Stimulated activated CD8-positive, alpha-beta memory T cell treated with anti-CD3 and anti-CD28 coated beads, Interleukin-4, amount 100 ng/mL, for 1 hour (primary cell): ENCODE measurements around the gene CALHM4.
A peak's percentile ranks its signal among the peaks of the same experiment; 100 is the strongest.

ENCODE experiments used
- DNase-seq, 2 donors: peaks; one replicate each; pipeline ENCODE4 v3.0.0-alpha.2; 2020; ENCODE audit warnings: low read depth in 2 of 2, low spot score in 1 of 2

CALHM4 gene

DNA sequence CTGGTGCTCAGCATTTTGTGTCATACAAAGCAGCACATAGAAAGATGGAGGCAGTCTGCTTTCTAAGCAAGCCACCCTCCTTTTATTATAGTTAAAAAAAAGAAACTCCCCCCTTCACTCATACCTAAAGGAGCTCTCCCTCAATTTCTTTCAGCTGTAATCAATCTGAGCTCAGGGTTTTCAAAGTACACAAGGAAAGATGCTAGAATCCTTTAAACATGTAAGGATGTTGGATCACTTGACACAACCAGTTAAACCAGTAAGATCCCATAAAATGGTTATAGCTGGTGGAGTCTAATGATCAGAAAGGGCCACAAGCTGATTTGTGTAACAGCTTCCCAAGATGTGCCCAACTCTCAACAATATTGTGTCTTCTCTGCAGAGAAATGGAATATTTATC is at the start of gene CALHM4:
TSS of gene CALHM4 (plus strand) at position 301 of the 400 bp plus-strand sequence. CDS start at position 344, 43 bp downstream.
- no peak for DNase-seq

DNA sequence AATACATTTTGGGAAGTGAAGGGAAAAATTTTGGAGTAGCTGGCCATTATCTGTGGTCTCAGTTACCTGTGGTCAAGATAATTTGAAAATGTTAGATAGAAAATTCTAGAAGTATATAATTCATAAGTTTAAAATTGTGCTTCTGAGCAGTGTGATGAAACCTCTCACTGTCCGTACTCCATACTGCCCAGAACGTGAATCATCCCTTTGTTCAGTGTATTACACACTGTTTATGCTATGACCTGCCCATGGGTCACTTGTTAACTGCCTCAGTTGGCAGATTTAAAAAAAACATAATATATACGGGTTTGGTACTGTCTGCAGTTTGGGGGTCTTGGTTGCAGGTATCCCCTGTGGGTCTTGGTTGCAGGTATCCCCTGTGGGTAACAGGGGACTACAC is 46.2 kb upstream of the CALHM4 start:
- no peak for DNase-seq

- DNase-seq = no peak
These were observed 45.0 kb upstream of the CALHM4 start for GRCh38 chr6:116508527-116508926.

DNA sequence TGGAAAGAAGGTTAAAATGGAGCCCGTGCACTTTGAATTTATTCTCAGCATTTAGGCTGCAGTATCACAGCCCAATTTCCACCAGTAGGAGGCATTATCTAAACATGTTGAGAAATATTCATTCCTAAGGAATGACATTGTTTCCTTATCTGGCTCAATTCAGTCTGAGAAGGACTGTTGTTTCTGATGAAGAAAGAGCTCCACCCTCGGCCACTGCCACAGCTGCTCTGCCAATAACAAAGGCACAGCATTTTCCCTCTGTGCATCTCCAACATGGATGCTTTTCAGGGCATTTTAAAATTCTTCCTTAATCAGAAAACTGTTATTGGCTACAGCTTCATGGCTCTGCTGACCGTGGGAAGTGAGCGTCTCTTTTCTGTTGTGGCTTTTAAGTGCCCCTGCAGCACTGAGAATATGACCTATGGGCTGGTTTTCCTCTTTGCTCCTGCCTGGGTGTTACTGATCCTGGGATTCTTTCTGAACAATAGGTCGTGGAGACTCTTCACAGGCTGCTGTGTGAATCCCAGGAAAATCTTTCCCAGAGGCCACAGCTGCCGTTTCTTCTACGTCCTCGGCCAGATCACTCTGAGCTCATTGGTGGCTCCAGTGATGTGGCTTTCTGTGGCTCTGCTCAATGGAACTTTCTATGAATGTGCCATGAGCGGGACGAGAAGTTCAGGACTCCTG is 42.0 kb upstream of the CALHM4 start, which contains the start of gene CALHM5:
TSS of gene CALHM5 (plus strand) at position 216 of the 687 bp plus-strand sequence. CDS start at position 274, 58 bp downstream.
- no peak for DNase-seq

GRCh38 chr6:116512111-116512559 is 41.4 kb upstream of the CALHM4 start:
- DNase-seq = no peak

DNA sequence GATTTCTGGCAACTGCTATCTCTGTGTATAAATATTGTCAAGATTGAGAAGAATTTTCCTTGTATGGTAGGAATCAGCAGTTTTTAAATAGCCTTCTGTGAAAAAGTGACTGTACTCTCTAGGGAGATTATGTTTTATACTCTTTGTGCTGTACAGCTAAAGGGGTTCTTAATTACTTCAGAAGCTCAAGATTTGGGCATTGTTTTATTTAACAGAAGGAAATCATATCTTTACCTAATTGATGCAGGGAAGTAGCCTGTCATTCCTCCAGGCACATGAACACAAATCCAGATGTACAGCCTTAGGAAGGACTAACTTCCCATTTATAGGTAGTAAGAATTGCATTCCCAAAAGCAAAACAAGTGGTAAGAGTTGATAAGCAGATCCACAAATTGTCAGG is 40.8 kb upstream of the CALHM4 start:
- no peak for DNase-seq

GRCh38 chr6:116513224-116513875 is 40.2 kb upstream of the CALHM4 start:
- DNase-seq = no peak

GRCh38 chr6:116514111-116514510 is 39.4 kb upstream of the CALHM4 start:
- no peak for DNase-seq

DNA sequence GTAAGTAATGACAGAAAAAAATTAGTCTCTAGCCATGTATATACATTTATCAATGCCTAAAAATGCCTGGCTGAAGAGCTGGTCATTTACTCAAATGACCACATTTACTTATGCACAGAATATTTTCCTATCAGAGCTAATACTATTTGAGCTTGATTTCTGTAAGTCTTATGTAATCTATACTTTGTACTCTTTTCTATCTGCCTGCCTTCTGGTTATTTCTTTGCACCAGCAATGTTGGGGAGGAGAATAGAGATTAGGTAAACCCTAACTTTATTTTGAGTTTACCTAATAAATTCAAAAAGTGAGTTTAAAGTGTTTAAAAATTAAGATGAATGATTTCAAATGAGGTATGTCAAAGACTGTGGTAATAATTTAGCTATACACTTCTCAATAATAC is 38.4 kb upstream of the CALHM4 start:
- no peak for DNase-seq

DNA sequence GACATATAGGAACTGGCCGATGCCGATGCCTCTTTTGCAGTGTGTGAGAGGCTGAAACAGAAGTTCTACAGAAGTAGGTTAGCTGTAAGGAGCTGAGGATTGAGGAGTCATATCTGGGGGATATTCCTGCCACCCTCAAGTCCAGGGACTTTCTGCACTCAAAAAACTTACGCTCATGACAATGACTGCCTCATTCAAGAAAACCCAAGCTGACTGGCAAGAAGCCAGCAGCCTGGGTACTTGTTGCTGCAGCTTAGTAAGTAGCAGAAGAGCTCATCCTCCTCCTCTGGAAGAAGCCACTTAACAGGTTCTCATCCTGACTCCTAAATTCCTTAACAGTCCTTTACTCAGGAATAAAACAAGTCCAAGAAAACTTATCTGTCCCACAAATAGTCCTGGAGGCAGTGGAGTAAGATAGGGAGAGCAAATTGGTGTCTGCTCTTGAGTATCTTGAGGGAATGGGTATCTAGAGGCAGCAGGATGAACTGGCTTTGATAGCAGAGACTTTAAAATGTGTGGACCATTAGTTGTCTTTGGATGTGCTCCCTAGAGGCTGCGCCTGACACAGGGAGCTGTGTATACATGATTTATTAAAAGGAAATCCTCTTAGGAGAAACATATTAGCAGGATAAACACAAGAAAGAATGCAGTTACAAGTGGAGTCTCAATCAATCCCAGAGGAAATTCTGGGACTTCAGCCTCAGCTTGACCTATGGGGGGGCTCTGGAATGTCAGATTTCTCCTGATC is 34.8 kb upstream of the CALHM4 start:
- no peak for DNase-seq

- no peak for DNase-seq
These were observed 30.7 kb upstream of the CALHM4 start for GRCh38 chr6:116522896-116523295.

DNA sequence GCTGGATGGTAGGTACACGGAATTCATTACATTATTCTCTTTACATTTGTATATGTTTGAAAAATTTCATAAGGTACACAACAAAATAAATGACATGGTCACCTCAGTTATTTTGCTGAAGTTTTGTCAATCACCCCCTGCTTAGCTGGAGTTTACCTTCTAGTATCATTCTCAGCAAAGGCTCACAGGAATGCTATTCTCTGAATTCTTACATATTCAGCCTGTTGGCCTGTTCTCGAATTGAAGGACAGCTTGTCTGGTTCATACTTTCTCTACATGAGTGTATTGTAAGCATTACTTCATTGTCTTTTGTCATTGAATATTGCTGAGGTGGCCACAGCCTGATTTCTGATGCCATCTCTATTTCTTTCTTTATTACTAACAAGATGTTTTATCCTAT is 29.3 kb upstream of the CALHM4 start:
- DNase-seq = no peak

GRCh38 chr6:116528133-116528532 is 25.4 kb upstream of the CALHM4 start:
- no peak for DNase-seq

DNA sequence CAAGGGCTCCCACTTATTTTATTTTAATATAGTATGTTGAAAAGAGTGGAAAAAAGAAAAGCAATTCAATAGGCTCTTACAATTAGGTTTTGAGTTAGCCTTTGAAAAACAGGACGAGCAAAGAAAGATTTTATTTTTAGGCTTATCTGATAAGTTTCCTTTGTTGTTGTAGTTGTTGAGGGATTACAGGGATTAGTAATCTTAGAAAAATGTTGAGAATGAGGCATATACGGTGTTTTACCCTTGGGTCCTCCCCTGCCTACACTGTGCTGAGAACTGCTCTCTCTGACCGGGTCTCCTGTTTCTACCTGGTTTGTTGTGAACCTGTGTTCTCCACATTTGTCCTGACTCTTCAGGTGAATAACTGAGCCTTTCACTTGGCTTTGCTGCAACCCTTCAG is 24.8 kb upstream of the CALHM4 start:
- no peak for DNase-seq

DNA sequence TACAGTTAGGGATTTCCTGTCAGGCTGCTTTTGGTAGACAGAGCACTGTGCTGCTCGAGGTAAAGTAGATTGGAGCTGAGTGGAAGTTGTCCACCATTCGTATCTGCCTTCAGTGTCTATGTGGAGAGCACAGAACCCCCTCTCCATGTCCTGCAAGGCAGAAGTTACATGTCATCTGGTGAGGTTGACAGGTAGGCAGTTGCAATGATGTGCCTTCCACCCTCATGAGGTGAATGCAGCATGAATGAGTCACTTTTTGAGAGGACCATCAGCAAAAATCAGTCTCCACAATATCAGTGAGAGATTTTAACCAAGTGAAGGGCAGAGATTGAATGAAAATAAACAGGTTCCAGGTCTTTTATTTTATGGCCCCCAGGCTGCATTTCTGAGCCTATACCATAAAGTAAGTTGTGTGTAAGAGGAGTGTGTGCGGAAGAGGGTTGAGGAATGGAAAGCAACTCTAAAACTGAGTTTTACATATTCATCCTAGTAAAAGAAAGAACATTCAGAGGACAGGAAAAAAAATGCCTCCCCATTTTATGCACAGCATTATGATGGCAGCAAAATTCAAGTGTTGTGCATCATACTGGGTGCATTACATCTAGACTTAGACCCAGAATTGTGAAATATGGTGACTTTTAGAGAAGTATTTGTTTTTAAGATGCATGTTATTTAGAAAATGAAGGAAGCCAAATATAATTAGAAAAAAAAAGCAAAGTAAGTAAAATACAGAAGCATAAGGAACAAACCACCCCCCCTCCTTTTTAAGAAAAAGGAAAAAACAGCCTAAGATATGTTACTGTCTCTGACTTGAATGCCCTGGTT is 23.9 kb upstream of the CALHM4 start:
- no peak for DNase-seq

DNA sequence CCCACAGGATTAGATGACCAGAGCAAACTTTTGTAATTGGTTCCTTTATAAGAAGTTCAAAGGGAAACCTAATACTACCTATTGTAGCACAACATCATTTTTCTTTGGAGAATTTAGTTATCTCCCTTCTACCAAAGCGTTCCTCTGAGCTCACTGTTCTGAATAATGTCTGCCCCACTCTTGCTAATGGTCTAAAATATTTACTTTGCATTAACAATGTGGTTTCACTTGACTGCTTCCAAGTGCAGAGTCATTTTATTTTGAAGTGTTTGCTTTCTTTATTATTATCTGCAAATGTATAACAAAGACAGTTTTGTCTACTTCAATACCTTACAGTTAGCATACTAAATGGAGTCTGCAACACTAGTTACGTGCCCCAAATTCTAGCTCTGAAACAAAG is 23.1 kb upstream of the CALHM4 start:
- DNase-seq = no peak

DNA sequence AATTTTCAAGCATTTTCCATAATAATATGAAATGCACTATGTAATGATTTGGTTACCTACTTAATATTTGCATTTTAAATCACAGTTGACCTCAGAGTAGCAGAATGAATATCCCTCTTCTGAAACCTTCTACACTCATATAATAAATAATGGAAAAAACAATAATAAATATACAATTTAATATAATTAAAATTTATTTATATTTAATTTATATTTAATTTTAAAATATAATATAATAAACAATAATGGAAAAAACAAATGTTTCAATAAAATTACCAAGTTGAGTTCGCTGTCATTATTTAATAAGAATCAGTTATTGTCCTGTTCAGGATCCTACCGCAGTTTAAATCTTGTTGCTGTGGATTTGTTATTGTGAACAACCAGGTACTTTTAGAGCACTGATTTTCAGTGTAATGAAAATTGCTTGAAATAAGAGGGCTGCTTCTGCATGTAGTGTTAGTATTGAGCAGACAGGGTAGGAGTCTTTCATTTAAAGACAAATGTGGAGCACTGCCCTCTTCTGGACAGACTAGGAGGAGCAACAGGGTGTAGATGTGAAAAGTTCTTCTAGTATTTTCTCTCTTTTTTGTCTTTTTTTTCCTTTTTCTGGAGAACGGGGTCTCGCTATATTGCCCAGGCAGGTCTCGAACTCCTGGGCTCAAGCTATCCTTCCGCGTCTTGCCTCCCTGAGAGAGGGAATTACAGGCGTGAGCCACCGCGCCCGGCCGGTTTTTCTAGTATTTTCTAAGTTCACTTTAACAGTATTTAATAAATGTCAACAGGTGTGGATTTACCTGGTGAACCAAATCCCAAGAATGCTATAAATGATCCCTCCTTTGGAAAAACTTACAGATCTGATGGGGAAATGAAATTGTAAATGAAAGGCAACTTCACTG is 21.6 kb upstream of the CALHM4 start:
- DNase-seq = peak in 1 of 2 donors; percentile 11

DNA sequence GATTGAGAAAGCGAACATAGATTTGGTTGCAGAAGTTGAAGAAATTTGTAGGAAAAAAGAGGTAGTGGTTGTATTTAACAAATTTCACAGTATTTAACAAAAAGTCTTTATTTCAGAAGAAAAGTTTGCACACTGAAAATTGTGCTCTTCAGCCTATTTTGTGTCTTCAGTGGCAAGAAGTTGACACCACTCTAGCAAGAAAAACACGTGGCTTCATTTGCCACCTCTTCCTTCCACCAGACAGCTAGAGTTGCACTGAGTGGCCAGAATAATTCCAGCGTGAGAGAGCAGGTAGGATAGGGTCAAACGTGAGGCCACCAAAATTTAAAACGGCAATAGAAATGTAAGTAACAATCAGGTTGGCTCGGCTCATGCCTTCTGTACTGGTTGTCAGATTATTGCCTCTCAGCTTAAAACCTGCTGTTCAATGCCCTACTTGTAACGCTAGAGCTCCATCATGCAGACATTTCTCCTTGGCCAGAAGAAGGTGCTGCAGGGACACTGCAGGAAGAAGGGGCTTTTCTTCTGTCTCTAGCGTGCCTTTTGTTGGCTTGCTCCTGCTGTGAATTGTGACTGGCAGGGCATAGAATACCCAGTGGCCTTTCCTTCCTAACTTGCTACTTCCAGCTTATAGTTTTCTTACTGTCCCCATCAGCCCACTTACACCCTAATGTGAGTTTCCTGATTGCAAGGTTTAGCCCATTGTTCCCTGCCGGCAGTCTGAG is 20.2 kb upstream of the CALHM4 start:
- DNase-seq = no peak

- DNase-seq = no peak
These were observed 18.4 kb upstream of the CALHM4 start for GRCh38 chr6:116535109-116535508.
